ENCODE results near the gene TREX2.

DNA sequence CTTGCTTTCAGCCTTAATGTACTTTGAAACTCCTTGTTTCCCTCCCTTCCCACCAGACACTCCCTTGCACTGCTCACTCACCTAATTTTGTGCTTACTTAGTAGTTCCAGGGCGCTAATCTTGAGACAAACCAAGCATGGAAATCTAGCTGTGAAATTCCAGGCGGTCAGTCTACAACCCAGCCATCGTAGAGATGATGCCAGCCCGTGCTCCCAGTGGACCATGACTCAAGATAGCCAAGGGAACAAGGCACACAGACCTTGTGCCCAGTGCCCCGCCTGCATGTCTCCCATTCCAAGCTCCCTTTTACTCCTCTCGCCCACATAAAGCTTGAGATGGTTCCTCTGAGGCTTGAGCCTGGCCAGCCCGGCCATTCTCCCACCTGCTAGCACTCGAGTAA is 11.1 kb downstream of the TREX2 start:
- TF ChIP-seq, protein P1, sequence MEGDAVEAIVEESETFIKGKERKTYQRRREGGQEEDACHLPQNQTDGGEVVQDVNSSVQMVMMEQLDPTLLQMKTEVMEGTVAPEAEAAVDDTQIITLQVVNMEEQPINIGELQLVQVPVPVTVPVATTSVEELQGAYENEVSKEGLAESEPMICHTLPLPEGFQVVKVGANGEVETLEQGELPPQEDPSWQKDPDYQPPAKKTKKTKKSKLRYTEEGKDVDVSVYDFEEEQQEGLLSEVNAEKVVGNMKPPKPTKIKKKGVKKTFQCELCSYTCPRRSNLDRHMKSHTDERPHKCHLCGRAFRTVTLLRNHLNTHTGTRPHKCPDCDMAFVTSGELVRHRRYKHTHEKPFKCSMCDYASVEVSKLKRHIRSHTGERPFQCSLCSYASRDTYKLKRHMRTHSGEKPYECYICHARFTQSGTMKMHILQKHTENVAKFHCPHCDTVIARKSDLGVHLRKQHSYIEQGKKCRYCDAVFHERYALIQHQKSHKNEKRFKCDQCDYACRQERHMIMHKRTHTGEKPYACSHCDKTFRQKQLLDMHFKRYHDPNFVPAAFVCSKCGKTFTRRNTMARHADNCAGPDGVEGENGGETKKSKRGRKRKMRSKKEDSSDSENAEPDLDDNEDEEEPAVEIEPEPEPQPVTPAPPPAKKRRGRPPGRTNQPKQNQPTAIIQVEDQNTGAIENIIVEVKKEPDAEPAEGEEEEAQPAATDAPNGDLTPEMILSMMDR (IDR thresholded peaks at IDR 0.05; ENCODE audit: poor library complexity, severe bottlenecking), result no peak
- TF ChIP-seq TAF1 (IDR thresholded peaks at IDR 0.05; ENCODE audit: low read depth), result no peak
- no peak for TF ChIP-seq MXI1 (conservative IDR thresholded peaks at IDR 0.05; ENCODE audit: poor library complexity, severe bottlenecking)
- TF ChIP-seq EZH2 (IDR thresholded peaks at IDR 0.05; ENCODE audit: borderline replicate concordance, insufficient read depth, low read length, poor library complexity, severe bottlenecking), result no peak
